Measurements from ENCODE around the gene SLC35G2.

SLC35G2 gene

GRCh38 chr3:136818769-136819391 is at the start of gene SLC35G2:
SLC35G2 (plus strand) TSS chr3:136819126; CDS start chr3:136854461, 35,335 bp downstream.
- Histone ChIP-seq H3K79me2 (ENCODE audit: low read length) (no peaks in the 10 kb centered on the region), H3K4me2 (ENCODE audit: low read depth, low read length) (peak within 1 kb of the TSS; percentile 88), H3K27me3 (replicated peaks; ENCODE audit: insufficient read depth, low read length) (peaks cover 14% of the 10 kb centered on the region), H3K9me3 (replicated peaks; ENCODE audit: insufficient read depth, low read length) (no peaks in the 10 kb centered on the region), H4K20me1 (ENCODE audit: insufficient read depth, low read length) (no peaks in the 10 kb centered on the region), H3K9ac (ENCODE audit: low read length) (no peak within 1 kb of the TSS), H2AFZ (ENCODE audit: low read length) (peak within 1 kb of the TSS; percentile 63), H3K36me3 (replicated peaks; ENCODE audit: insufficient read depth, low read length) (no peaks in the 10 kb centered on the region), H3F3A (ENCODE audit: insufficient read depth, low read length) (no peaks in the 10 kb centered on the region), H3K9me2 (replicated peaks; ENCODE audit: insufficient read depth, low read length) (no peaks in the 10 kb centered on the region), H3K4me1 (ENCODE audit: low read length) (no peaks in the 10 kb centered on the region), H3K27ac (ENCODE audit: low read length) (no peak within 1 kb of the TSS), H3K4me3 (ENCODE audit: low read length) (peak within 1 kb of the TSS; percentile 52)
- no peak for DNase-seq
- no peak for TF ChIP-seq EZH2phosphoT487 (IDR thresholded peaks at IDR 0.05; ENCODE audit: low read length)
- TF ChIP-seq CTCF (IDR thresholded peaks at IDR 0.05; ENCODE audit: low read length): no peak
- TF ChIP-seq EZH2 (optimal IDR thresholded peaks at IDR 0.05; ENCODE audit: low read depth, low read length): no peak

- no peaks in the 10 kb centered on the region for H3K9me3 ChIP-seq (replicated peaks; ENCODE audit: insufficient read depth, low read length)
- H3K27ac ChIP-seq (ENCODE audit: low read length): no peak overlapping the region
- TF ChIP-seq EZH2 (optimal IDR thresholded peaks at IDR 0.05; ENCODE audit: low read depth, low read length) (no peak), CTCF (IDR thresholded peaks at IDR 0.05; ENCODE audit: low read length) (no peak), EZH2phosphoT487 (IDR thresholded peaks at IDR 0.05; ENCODE audit: low read length) (no peak)
- no peaks in the 10 kb centered on the region for H3K27me3 ChIP-seq (replicated peaks; ENCODE audit: insufficient read depth, low read length)
- no peak for DNase-seq
- H3K4me2 ChIP-seq (ENCODE audit: low read depth, low read length): no peak overlapping the region
- H3K4me3 ChIP-seq (ENCODE audit: low read length): no peak overlapping the region
- no peak overlapping the region for H2AFZ ChIP-seq (ENCODE audit: low read length)
- H3F3A ChIP-seq (ENCODE audit: insufficient read depth, low read length): no peaks in the 10 kb centered on the region
- H3K36me3 ChIP-seq (replicated peaks; ENCODE audit: insufficient read depth, low read length): no peaks in the 10 kb centered on the region
- no peaks in the 10 kb centered on the region for H4K20me1 ChIP-seq (ENCODE audit: insufficient read depth, low read length)
- H3K9me2 ChIP-seq (replicated peaks; ENCODE audit: insufficient read depth, low read length): no peaks in the 10 kb centered on the region
- no peaks in the 10 kb centered on the region for H3K79me2 ChIP-seq (ENCODE audit: low read length)
- H3K9ac ChIP-seq (ENCODE audit: low read length): no peak overlapping the region
- no peaks in the 10 kb centered on the region for H3K4me1 ChIP-seq (ENCODE audit: low read length)
Observed at GRCh38 chr3:136772709-136773108, 46.2 kb upstream of the SLC35G2 start.

GRCh38 chr3:136778865-136779264 is 40.1 kb upstream of the SLC35G2 start:
- Histone ChIP-seq H3K79me2 (ENCODE audit: low read length) (no peaks in the 10 kb centered on the region), H3K4me3 (ENCODE audit: low read length) (no peak overlapping the region), H3K9me2 (replicated peaks; ENCODE audit: insufficient read depth, low read length) (no peaks in the 10 kb centered on the region), H3K4me2 (ENCODE audit: low read depth, low read length) (no peak overlapping the region), H4K20me1 (ENCODE audit: insufficient read depth, low read length) (no peaks in the 10 kb centered on the region), H3K27ac (ENCODE audit: low read length) (no peak overlapping the region), H3K27me3 (replicated peaks; ENCODE audit: insufficient read depth, low read length) (no peaks in the 10 kb centered on the region), H2AFZ (ENCODE audit: low read length) (no peak overlapping the region), H3K36me3 (replicated peaks; ENCODE audit: insufficient read depth, low read length) (no peaks in the 10 kb centered on the region), H3K9ac (ENCODE audit: low read length) (no peak overlapping the region), H3F3A (ENCODE audit: insufficient read depth, low read length) (no peaks in the 10 kb centered on the region), H3K9me3 (replicated peaks; ENCODE audit: insufficient read depth, low read length) (no peaks in the 10 kb centered on the region), H3K4me1 (ENCODE audit: low read length) (no peaks in the 10 kb centered on the region)
- TF ChIP-seq EZH2phosphoT487 (IDR thresholded peaks at IDR 0.05; ENCODE audit: low read length): no peak
- TF ChIP-seq EZH2 (optimal IDR thresholded peaks at IDR 0.05; ENCODE audit: low read depth, low read length): no peak
- TF ChIP-seq CTCF (IDR thresholded peaks at IDR 0.05; ENCODE audit: low read length): no peak
- DNase-seq: no peak
